GM12874 (cell line): ENCODE results near the gene RPS13.

Experiments used
- TF ChIP-seq, protein P1 (sequence below): IDR thresholded peaks from 2 replicates; pipeline ENCODE4 v1.5.1; 2011; ENCODE audit warnings: low read depth, mild to moderate bottlenecking, control low read depth, low read length, moderate library complexity; ENCODE audit not compliant: insufficient read depth

Gene RPS13

DNA sequence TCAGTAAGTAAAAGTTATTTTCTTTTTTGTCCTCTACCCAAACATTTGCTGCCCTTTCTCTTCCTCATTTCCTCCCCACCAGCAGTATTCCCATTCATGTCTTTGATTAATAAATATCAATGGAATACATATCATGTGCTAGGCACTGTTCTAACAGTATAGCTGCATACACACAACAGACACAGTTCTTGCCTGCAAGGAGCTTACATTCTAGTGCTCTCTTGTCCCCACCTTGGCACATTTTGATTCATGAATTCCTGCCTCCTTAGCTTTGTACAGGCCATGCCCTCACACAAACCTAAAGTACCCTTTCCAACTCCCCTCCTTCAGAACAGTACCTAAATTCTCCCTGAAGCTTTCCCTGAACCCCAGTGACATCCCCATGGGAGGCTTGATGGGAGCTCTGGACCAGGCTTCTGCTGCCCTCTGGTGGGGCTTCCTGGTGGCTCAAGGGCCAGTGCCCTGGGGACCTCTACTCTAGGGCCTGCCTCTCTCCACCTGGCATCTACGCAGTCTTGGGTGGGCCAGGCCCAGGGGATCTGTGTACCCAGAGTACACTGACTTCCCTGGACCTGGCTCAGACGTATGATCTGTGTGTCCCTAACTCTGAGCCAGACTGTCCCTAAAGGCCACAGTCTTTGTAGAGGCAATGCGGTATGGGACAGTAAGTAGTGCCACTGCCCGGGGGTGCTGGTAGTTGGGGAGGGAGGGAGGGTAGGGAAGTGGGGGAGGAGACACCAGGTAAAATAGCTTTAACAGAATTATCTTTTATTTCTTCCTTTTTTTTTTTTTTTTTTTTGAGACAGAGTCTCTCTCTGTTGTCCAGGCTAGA, 14.1 kb downstream of the RPS13 start:
- TF ChIP-seq, protein P1, sequence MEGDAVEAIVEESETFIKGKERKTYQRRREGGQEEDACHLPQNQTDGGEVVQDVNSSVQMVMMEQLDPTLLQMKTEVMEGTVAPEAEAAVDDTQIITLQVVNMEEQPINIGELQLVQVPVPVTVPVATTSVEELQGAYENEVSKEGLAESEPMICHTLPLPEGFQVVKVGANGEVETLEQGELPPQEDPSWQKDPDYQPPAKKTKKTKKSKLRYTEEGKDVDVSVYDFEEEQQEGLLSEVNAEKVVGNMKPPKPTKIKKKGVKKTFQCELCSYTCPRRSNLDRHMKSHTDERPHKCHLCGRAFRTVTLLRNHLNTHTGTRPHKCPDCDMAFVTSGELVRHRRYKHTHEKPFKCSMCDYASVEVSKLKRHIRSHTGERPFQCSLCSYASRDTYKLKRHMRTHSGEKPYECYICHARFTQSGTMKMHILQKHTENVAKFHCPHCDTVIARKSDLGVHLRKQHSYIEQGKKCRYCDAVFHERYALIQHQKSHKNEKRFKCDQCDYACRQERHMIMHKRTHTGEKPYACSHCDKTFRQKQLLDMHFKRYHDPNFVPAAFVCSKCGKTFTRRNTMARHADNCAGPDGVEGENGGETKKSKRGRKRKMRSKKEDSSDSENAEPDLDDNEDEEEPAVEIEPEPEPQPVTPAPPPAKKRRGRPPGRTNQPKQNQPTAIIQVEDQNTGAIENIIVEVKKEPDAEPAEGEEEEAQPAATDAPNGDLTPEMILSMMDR = peak; percentile 84

GRCh38 chr11:17046690-17047089, 30.8 kb downstream of the RPS13 start:
- TF ChIP-seq, protein P1 = no peak

DNA sequence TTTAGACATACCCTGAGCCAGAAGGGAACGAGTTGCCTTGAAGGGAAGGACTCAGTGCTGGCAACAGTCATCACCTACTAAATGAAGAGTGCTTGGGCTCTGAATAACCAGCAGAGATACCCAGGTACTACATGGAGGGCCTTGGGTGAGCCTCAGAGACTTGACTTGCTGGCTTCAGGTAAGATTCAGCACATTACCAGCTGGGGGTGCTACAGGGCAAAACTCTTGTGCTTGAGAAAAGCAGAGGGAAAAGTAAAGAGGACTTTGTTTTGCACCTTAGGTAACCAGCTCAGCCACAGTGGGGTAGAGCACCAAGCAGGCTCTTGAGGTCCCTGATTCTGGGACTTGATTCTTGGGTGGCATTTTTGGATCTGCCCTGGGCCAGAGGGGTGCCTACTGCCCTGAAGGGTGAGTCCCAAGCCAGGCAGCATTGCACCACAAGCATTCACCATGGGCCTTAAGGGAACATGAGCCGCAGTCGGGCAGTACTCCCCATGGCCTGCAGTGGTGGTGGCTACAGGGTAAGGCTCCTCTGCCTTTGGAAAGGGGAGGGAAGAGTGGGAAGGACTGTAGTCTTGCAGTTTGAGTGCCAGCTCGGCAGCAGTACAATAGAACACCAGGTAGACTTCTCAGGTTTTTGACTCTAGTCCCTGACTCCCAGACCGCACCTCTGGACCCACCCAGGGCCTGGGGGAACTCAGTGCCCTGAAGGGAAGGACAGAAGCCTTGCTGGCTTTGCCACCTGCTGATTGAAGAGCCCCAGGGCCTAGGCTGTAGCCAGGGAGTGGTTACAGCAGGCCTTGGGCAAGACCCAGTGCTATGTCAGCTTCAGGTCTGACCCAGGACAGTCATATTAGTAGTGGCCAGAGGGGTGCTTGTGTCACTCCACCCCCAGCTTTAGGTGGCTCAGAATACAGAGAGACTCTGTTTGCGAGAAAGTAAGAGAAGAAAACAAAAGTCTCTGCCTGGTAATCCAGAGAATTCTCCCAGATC, 40.5 kb downstream of the RPS13 start:
- TF ChIP-seq, protein P1 = peak; percentile 31; the same call in 1 of the 2 replicates

DNA sequence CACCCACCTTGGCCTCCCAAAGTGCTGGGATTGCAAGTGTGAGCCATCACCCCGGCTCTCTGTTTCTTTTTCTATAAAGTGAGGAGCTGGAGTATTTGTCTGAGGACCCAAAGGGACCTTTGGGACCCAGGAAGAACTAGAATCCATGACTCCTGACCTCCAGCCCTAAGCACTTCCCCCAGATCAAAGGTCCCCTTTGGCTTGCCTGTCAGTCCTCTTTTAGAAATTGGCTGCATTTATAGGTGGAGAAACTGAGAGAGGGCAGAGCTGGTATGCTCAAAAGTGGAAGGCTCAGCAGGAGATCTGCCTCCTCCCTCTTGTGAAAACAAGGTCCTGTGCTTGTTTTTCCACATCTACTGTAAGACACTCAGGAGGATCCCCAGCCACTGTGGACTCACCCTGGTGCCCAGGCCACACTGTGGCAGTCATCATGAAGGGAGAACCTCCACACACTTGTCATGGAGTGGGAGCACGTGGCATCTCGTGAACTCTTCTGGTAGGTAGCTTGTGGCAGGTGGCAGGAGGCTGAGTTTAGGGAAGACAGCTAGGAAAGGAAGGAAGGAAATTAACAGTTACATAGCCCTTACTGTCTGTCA, 50.9 kb downstream of the RPS13 start:
- TF ChIP-seq, protein P1 = no peak

DNA sequence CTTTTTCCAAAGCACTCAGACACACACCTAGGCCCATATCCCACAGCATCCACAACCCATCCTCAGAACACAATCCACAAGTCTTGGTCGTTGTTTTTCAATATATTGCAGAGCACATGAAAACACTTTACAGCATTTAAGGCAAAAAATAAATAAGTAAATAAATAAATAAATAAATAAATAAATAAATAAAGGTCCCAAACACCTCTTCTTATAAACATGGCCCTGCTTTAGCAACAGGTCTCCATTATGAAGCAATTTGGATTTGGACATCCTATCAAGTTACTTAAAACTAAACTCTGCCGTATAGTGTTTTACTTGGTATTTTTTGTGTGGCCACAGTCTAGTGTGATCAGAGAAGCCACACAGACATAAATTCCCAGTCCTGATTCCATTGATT, 52.5 kb downstream of the RPS13 start:
- TF ChIP-seq, protein P1 = no peak
